DND-41 (cell line): ENCODE measurements around the gene RAB7A.
A peak's percentile ranks its signal among the peaks of the same experiment; 100 is the strongest.

ENCODE experiments used
- ATAC-seq: fragments of 200-7000 bp; cut with Tn5 transposase; 3 replicates; pipeline ENCODE4 v1.9.1; 2021; ENCODE audit warnings: low read depth; ENCODE audit not compliant: insufficient read depth
- DNase-seq: peaks from one replicate; pipeline ENCODE4 v3.0.0-alpha.2; 2020
- H2AFZ ChIP-seq: 2 replicates; pipeline ENCODE4 v1.6.0; 2012; ENCODE audit warnings: low read depth, low read length
- H3K27ac ChIP-seq: 2 replicates; pipeline ENCODE4 v1.5.1; 2012; ENCODE audit warnings: low read length, inconsistent platforms
- H3K27me3 ChIP-seq: fragments of 200-600 bp; sonication (generic); 2 replicates; pipeline ENCODE4 v1.6.0; 2012; ENCODE audit warnings: low read length, mild to moderate bottlenecking, inconsistent platforms; ENCODE audit not compliant: insufficient read depth, poor library complexity
- H3K36me3 ChIP-seq: 2 replicates; pipeline ENCODE4 v1.5.1; 2012; ENCODE audit warnings: low read length, inconsistent platforms; ENCODE audit not compliant: insufficient read depth
- H3K4me1 ChIP-seq: 2 replicates; pipeline ENCODE4 v1.5.1; 2012; ENCODE audit warnings: mild to moderate bottlenecking, low read length; ENCODE audit not compliant: insufficient read depth
- H3K4me2 ChIP-seq: 2 replicates; pipeline ENCODE4 v1.6.0; 2012; ENCODE audit warnings: mild to moderate bottlenecking, moderate library complexity, low read length, inconsistent platforms; ENCODE audit not compliant: insufficient read depth
- H3K4me3 ChIP-seq, 2 experiments: fragments of 200-600 bp in 1 of 2; shearing (Covaris generic) in 1 of 2; 2 replicates each; pipeline ENCODE4 v1.5.1; 2012 to 2016; ENCODE audit warnings: inconsistent platforms in 2 of 2, low read length in 2 of 2, mild to moderate bottlenecking in 2 of 2, low read depth in 1 of 2, moderate library complexity in 1 of 2
- H3K79me2 ChIP-seq: 2 replicates; pipeline ENCODE4 v1.6.0; 2012; ENCODE audit warnings: low read length, inconsistent platforms; ENCODE audit not compliant: insufficient read depth
- H3K9ac ChIP-seq: 2 replicates; pipeline ENCODE4 v1.6.0; 2012; ENCODE audit warnings: low read depth, mild to moderate bottlenecking, inconsistent platforms, low read length, moderate library complexity
- H3K9me3 ChIP-seq: 2 replicates; pipeline ENCODE4 v1.5.1; 2012; ENCODE audit warnings: low read length, moderate library complexity, mild to moderate bottlenecking, inconsistent platforms; ENCODE audit not compliant: insufficient read depth, severe bottlenecking
- H4K20me1 ChIP-seq: 2 replicates; pipeline ENCODE4 v1.6.0; 2012; ENCODE audit warnings: low read length; ENCODE audit not compliant: insufficient read depth
- EZH2 ChIP-seq: IDR thresholded peaks from 3 replicates; pipeline ENCODE4 v1.6.1; 2012; ENCODE audit warnings: borderline replicate concordance, low read depth, mild to moderate bottlenecking, moderate library complexity, low read length, inconsistent platforms; ENCODE audit not compliant: severe bottlenecking
- TF ChIP-seq, protein P1 (sequence below): IDR thresholded peaks from 2 replicates; pipeline ENCODE4 v1.5.1; 2012; ENCODE audit warnings: borderline replicate concordance, low read length, moderate library complexity, mild to moderate bottlenecking; ENCODE audit not compliant: poor library complexity, severe bottlenecking; ENCODE audit errors: extremely low read depth

RAB7A gene

GRCh38 chr3:128698211-128699047 is 27.6 kb upstream of the RAB7A start:
- Histone ChIP-seq H3K79me2 (no peaks in the 10 kb centered on the region), H3K4me1 (no peaks in the 10 kb centered on the region), H3K9ac (no peak overlapping the region), H3K9me3 (no peaks in the 10 kb centered on the region), H3K27me3 (no peaks in the 10 kb centered on the region), H4K20me1 (no peaks in the 10 kb centered on the region), H2AFZ (no peak overlapping the region), H3K4me2 (no peak overlapping the region), H3K36me3 (no peaks in the 10 kb centered on the region), H3K27ac (no peak overlapping the region), H3K4me3 (no peak overlapping the region)
- TF ChIP-seq, protein P1, sequence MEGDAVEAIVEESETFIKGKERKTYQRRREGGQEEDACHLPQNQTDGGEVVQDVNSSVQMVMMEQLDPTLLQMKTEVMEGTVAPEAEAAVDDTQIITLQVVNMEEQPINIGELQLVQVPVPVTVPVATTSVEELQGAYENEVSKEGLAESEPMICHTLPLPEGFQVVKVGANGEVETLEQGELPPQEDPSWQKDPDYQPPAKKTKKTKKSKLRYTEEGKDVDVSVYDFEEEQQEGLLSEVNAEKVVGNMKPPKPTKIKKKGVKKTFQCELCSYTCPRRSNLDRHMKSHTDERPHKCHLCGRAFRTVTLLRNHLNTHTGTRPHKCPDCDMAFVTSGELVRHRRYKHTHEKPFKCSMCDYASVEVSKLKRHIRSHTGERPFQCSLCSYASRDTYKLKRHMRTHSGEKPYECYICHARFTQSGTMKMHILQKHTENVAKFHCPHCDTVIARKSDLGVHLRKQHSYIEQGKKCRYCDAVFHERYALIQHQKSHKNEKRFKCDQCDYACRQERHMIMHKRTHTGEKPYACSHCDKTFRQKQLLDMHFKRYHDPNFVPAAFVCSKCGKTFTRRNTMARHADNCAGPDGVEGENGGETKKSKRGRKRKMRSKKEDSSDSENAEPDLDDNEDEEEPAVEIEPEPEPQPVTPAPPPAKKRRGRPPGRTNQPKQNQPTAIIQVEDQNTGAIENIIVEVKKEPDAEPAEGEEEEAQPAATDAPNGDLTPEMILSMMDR = no peak
- TF ChIP-seq EZH2 = no peak
- DNase-seq (no peak), ATAC-seq (no peak)

DNA sequence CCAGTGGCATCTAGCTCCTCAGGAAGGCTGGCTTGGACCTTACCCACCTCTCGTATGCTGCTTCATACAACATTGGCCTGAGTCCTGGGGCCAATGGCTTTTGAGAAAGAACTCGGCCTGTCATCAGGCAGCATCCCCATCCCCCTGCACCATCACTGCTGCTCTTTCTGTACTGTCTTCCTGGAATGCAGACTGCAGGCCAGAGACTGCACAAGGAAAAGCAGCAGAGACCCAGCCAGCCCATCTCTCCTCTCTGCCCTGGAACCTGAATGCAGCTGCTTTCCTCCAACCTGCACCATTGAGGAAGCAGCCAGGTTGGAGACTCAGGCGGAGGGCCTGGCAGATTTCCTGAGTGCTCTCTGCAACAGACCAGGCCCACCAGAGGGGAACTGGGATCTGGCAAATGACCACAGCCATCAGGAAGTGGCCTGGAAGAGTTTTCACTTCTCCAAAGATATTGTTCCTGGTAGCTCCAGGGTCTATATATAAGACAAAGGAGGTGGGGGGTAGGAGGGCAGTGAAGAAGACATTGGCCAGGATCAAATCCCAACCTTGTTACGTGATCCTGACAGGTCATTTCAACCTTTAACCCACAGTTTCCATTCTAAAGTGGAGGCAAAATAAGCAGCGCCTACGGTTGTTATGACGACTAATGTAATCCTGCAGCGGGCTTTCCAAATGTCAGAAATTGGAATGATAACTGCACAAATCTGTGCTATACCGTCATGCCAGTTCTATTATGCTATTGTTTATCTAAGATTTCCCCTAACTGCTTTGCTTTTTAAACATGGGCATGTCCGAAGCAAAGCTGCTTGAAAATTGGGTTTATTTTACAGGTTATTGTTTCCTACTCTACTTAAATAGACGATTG is 24.4 kb upstream of the RAB7A start:
- DNase-seq (no peak), ATAC-seq (no peak)
- H3K4me1 ChIP-seq = no peaks in the 10 kb centered on the region
- H3K79me2 ChIP-seq = no peaks in the 10 kb centered on the region
- H3K27me3 ChIP-seq = no peaks in the 10 kb centered on the region
- H3K4me2 ChIP-seq = no peak overlapping the region
- H3K27ac ChIP-seq = no peak overlapping the region
- TF ChIP-seq EZH2 = no peak
- TF ChIP-seq, protein P1 = no peak
- no peaks in the 10 kb centered on the region for H3K9me3 ChIP-seq
- no peaks in the 10 kb centered on the region for H3K36me3 ChIP-seq
- no peaks in the 10 kb centered on the region for H4K20me1 ChIP-seq
- H3K9ac ChIP-seq = no peak overlapping the region
- no peak overlapping the region for H3K4me3 ChIP-seq
- H2AFZ ChIP-seq = no peak overlapping the region

- H3K79me2 ChIP-seq = no peaks in the 10 kb centered on the region
- H3K4me2 ChIP-seq = no peak overlapping the region
- ATAC-seq (no peak), DNase-seq (no peak)
- no peaks in the 10 kb centered on the region for H4K20me1 ChIP-seq
- H3K4me1 ChIP-seq = no peaks in the 10 kb centered on the region
- H3K27ac ChIP-seq = no peak overlapping the region
- no peaks in the 10 kb centered on the region for H3K9me3 ChIP-seq
- H3K4me3 ChIP-seq = no peak overlapping the region
- H3K36me3 ChIP-seq = no peaks in the 10 kb centered on the region
- no peak overlapping the region for H3K9ac ChIP-seq
- no peaks in the 10 kb centered on the region for H3K27me3 ChIP-seq
- no peak for TF ChIP-seq EZH2
- TF ChIP-seq, protein P1 = no peak
- H2AFZ ChIP-seq = 0 out of 2 replicates have a peak overlapping the region, but pooled peaks have one; percentile 17
These were observed 23.6 kb upstream of the RAB7A start for GRCh38 chr3:128702391-128702790.
